Thyroid gland (tissue), 4 donors: ENCODE measurements around the gene IL25.

Source experiments
- CTCF ChIP-seq, 6 experiments: fragments of 200-600 bp in 3 of 6; fragments of 450-650 bp in 3 of 6; sonication (generic) in 3 of 6; IDR thresholded peaks; one replicate each; pipeline ENCODE4 v1.5.1; 2016 to 2019; ENCODE audit warnings: antibody characterized with exemption in 6 of 6, mild to moderate bottlenecking in 2 of 6, inconsistent platforms in 1 of 6, moderate library complexity in 1 of 6
- POLR2A ChIP-seq, 2 donors: fragments of 450-650 bp; IDR thresholded peaks; one replicate each; pipeline ENCODE4 v1.6.1; 2017; ENCODE audit warnings: antibody characterized with exemption in 2 of 2, mild to moderate bottlenecking in 2 of 2, moderate library complexity in 1 of 2

- TF ChIP-seq CTCF (IDR thresholded peaks at IDR 0.05) (no peak), POLR2A (IDR thresholded peaks at IDR 0.05) (no peak)
Observed at GRCh38 chr14:23396126-23396525, 23.5 kb downstream of the IL25 start.
